ENCODE measurements around the gene ENTPD8.

ENTPD8 gene

GRCh38 chr9:137421838-137422603 lies 19.1 kb downstream of the ENTPD8 start:
- no peak for TF ChIP-seq CTCF (conservative IDR thresholded peaks at IDR 0.05; ENCODE audit: low read depth, low read length)
- peak overlapping the region; percentile 78 for H3K4me3 ChIP-seq (ENCODE audit: low read length)
- DNase-seq (ENCODE audit: low read depth) = no peak

- no peak for DNase-seq (ENCODE audit: low read depth)
- no peak for TF ChIP-seq CTCF (conservative IDR thresholded peaks at IDR 0.05; ENCODE audit: low read depth, low read length)
- peak overlapping the region; percentile 18 for H3K4me3 ChIP-seq (ENCODE audit: low read length)
Observed at GRCh38 chr9:137417161-137418021, 23.8 kb downstream of the ENTPD8 start.

GRCh38 chr9:137416563-137417151 lies 24.5 kb downstream of the ENTPD8 start:
- TF ChIP-seq CTCF (conservative IDR thresholded peaks at IDR 0.05; ENCODE audit: low read depth, low read length) = no peak
- no peak overlapping the region for H3K4me3 ChIP-seq (ENCODE audit: low read length)
- DNase-seq (ENCODE audit: low read depth) = no peak

GRCh38 chr9:137416006-137416562 lies 25.1 kb downstream of the ENTPD8 start:
- DNase-seq (ENCODE audit: low read depth) = no peak
- no peak overlapping the region for H3K4me3 ChIP-seq (ENCODE audit: low read length)
- no peak for TF ChIP-seq CTCF (conservative IDR thresholded peaks at IDR 0.05; ENCODE audit: low read depth, low read length)

GRCh38 chr9:137415451-137415850 lies 25.7 kb downstream of the ENTPD8 start:
- no peak for TF ChIP-seq CTCF (conservative IDR thresholded peaks at IDR 0.05; ENCODE audit: low read depth, low read length)
- H3K4me3 ChIP-seq (ENCODE audit: low read length) = no peak overlapping the region
- no peak for DNase-seq (ENCODE audit: low read depth)

GRCh38 chr9:137412431-137412830 lies 28.7 kb downstream of the ENTPD8 start:
- no peak overlapping the region for H3K4me3 ChIP-seq (ENCODE audit: low read length)
- DNase-seq (ENCODE audit: low read depth) = no peak
- no peak for TF ChIP-seq CTCF (conservative IDR thresholded peaks at IDR 0.05; ENCODE audit: low read depth, low read length)
